ENCODE results near the gene FUS. TPM values are rescaled to one million over a fixed set of nuclear protein-coding genes. Genes with fewer than 3 reads are reported as not detected.
"Not testable (repeated sequence)": the region's sequence is repeated elsewhere in the genome, so short reads cannot be mapped to it uniquely, and the experiment has no call there.

The FUS gene
- total RNA-seq, 5 donors from 2014 or later (not counting 1 experiment from before 2014, with no cell fraction given), result 410 to 963 (median 434) TPM

- Mint-ChIP-seq H3K4me1 (peaks cover 55 to 64% (median 61%) of the 10 kb centered on the region in 3 donors), H3K27ac (peak overlapping the region; percentile 57 to 65)
- H3K27ac ChIP-seq (ENCODE audit: low read length), result not testable (repeated sequence)
Measured at GRCh38 chr16:31200111-31200510, 20.2 kb downstream of the FUS start.

GRCh38 chr16:31200821-31201568, 21.1 kb downstream of the FUS start:
- Mint-ChIP-seq H3K4me3 (peak overlapping the region; percentile 87 to 90 (median 89)), H3K27me3 (no peaks in the 10 kb centered on the region), H3K9me3 (no peaks in the 10 kb centered on the region), H3K27ac (peak overlapping the region; percentile 57 to 87), H3K36me3 (peaks cover 5% of the 10 kb centered on the region), H3K4me1 (peaks cover 54 to 58% (median 56%) of the 10 kb centered on the region in 3 donors)
- peaks cover 13 to 46% of the 10 kb centered on the region in 2 experiments for H3K4me1 ChIP-seq (ENCODE audit: control insufficient read depth in 1 of 2, extremely low read depth in 1 of 2, insufficient read depth in 2 of 2, low read length in 2 of 2)
- DNase-seq, result peak in 31 of 35 experiments; percentile 36 to 73 (median 54)
- POLR2A ChIA-PET, result interaction anchor here (0.5 to 1.5 kb wide), 5 partner anchors 12 to 1119 kb away, joined by 3 to 6 read pairs (median 3); no protein-coding TSS in a partner anchor
- CTCF ChIA-PET, result interaction anchor here (0.5 to 1.7 kb wide), 6 partner anchors 15 to 509 kb away, joined by 3 to 4 read pairs (median 4); no protein-coding TSS in a partner anchor
- H3K27ac ChIP-seq (ENCODE audit: low read length), result peak overlapping the region; percentile 67
- no peaks in the 10 kb centered on the region for H3K9me3 ChIP-seq
- H3K4me3 ChIP-seq (ENCODE audit: control insufficient read depth in 1 of 2, extremely low read depth in 1 of 2, low read length in 1 of 2), result peak overlapping the region; percentile 89 to 95
- peaks cover 5 to 16% of the 10 kb centered on the region in 2 donors for H3K36me3 ChIP-seq (ENCODE audit: control insufficient read depth in 2 of 2, extremely low read depth in 1 of 2, insufficient read depth in 1 of 2, low read length in 1 of 2)
- 87% methylated on average over 5 of the region's 8 CpGs for WGBS (ENCODE audit: insufficient coverage)
- no peaks in the 10 kb centered on the region for H3K27me3 ChIP-seq (replicated peaks in 1 of 2; ENCODE audit: control insufficient read depth in 2 of 2, extremely low read depth in 1 of 2, insufficient read depth in 2 of 2, low read length in 1 of 2)
- peak; percentile 32 to 48 (median 42) for ATAC-seq (replicated peaks in 1 of 4)

More at GRCh38 chr16:31200111-31200510, 20.2 kb downstream of the FUS start:
- Histone ChIP-seq H3K4me1 (ENCODE audit: control insufficient read depth in 1 of 2, extremely low read depth in 1 of 2, insufficient read depth in 2 of 2, low read length in 2 of 2) (peaks cover 13 to 46% of the 10 kb centered on the region in 2 experiments), H3K36me3 (ENCODE audit: control insufficient read depth in 2 of 2, extremely low read depth in 1 of 2, insufficient read depth in 1 of 2, low read length in 1 of 2) (peaks cover 14 to 25% of the 10 kb centered on the region in 2 donors)
- not testable (repeated sequence) for H3K9me3 Mint-ChIP-seq; H3K36me3 Mint-ChIP-seq; H3K4me3 ChIP-seq (ENCODE audit: control insufficient read depth in 1 of 2, extremely low read depth in 1 of 2, low read length in 1 of 2); DNase-seq; H3K27me3 ChIP-seq (replicated peaks in 1 of 2; ENCODE audit: control insufficient read depth in 2 of 2, extremely low read depth in 1 of 2, insufficient read depth in 2 of 2, low read length in 1 of 2); H3K27me3 Mint-ChIP-seq; H3K9me3 ChIP-seq; ATAC-seq (replicated peaks in 1 of 4)
- WGBS (ENCODE audit: insufficient coverage), result 80% methylated on average over 7 of the region's 8 CpGs
- CTCF ChIA-PET, result interaction anchor here in 1 of 2 donors (0.8 to 1.7 kb wide), 2 partner anchors 16 to 260 kb away, joined by 3 to 4 read pairs; no protein-coding TSS in a partner anchor
- POLR2A ChIA-PET, result interaction anchor here (0.6 to 1.5 kb wide), 3 partner anchors 11 to 23 kb away, joined by 3 to 6 read pairs (median 6); no protein-coding TSS in a partner anchor
- H3K4me3 Mint-ChIP-seq, result peak overlapping the region in 2 of 3 donors; percentile 17 to 90

- Histone ChIP-seq H3K9me3 (no peaks in the 10 kb centered on the region), H3K4me1 (ENCODE audit: control insufficient read depth in 1 of 2, extremely low read depth in 1 of 2, insufficient read depth in 2 of 2, low read length in 2 of 2) (peaks cover 13 to 46% of the 10 kb centered on the region in 2 experiments), H3K27me3 (replicated peaks in 1 of 2; ENCODE audit: control insufficient read depth in 2 of 2, extremely low read depth in 1 of 2, insufficient read depth in 2 of 2, low read length in 1 of 2) (no peaks in the 10 kb centered on the region), H3K36me3 (ENCODE audit: control insufficient read depth in 2 of 2, extremely low read depth in 1 of 2, insufficient read depth in 1 of 2, low read length in 1 of 2) (peaks cover 0 to 8% of the 10 kb centered on the region in 2 donors), H3K27ac (ENCODE audit: low read length) (peak overlapping the region; percentile 67), H3K4me3 (ENCODE audit: control insufficient read depth in 1 of 2, extremely low read depth in 1 of 2, low read length in 1 of 2) (peak overlapping the region; percentile 89 to 95)
- Mint-ChIP-seq H3K27me3 (no peaks in the 10 kb centered on the region), H3K36me3 (no peaks in the 10 kb centered on the region), H3K27ac (peak overlapping the region; percentile 57 to 87), H3K4me1 (peaks cover 50 to 52% (median 50%) of the 10 kb centered on the region in 3 donors), H3K4me3 (peak overlapping the region; percentile 87 to 90 (median 89)), H3K9me3 (no peaks in the 10 kb centered on the region)
- ChIA-PET CTCF (interaction anchor here (0.5 to 1.7 kb wide), 6 partner anchors 17 to 509 kb away, joined by 3 to 4 read pairs (median 4); no protein-coding TSS in a partner anchor), POLR2A (interaction anchor here (0.6 to 1.3 kb wide), 6 partner anchors 9 to 128 kb away, joined by 3 to 12 read pairs (median 4); partner anchors contain the start of genes FUS (in 1 of the 2) and ZNF668 (in 1 of the 2))
- ATAC-seq (replicated peaks in 1 of 4), result peak; percentile 56 to 82 (median 80)
- DNase-seq, result peak in 31 of 35 experiments; percentile 17 to 64 (median 39)
- 38% methylated on average over 19 of the region's 35 CpGs for WGBS (ENCODE audit: insufficient coverage)
Measured at GRCh38 chr16:31201582-31202413, 21.9 kb downstream of the FUS start.

DNA sequence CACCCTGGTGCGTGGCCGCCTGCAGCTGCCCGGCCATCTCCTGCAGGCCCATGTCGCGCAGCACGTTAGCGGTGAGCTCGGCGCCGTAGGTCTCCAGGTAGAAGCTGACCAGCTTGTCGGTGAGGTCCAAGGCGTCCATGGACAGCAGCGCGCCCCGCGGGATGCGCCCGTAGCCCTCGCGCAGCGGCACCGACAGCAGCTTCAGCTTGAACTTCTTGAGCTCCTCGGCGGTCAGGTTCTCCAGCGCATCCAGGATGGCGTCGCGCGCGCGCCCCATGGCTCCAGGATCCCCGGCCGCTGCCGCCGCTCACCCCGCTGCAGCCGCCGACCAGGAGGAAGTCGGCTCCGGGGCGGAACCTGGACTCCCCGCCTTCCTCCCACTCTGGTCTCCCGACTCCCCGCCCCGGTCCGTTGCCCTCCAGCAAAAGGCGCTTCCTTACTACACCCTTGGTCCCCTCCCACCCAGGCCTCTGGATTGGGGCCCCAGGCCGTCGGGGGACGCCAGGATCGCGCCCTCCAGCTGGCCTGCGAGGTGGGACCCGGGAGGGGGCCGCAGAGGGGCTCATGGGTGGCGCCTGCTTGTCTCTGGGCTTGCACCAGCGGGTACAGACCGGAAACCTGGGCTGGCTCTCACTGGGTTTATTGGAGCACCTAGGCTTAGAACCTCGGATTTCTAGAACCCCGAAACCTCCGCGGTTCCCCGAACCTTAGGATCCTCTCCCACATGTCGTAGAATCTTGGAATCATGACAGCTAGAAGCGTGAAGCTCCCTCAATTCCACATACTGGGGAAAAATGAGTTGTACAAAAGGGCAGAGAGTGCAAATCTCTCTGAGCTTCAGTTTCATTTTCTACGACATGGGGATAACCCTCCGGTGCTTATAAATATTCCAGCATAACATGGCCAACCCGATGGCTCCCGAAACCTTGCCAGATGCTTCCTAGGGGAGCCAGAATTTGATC, 22.8 kb downstream of the FUS start, which contains the start of gene PYCARD:
Gene PYCARD (minus strand): TSS at position 347 of the 962 bp plus-strand sequence. CDS start 70 bp downstream, at position 277.
- Mint-ChIP-seq H3K4me3 (peak within 1 kb of the TSS; percentile 87 to 90 (median 89)), H3K27ac (peak within 1 kb of the TSS; percentile 85 to 87), H3K9me3 (no peaks in the 10 kb centered on the region), H3K4me1 (peaks cover 50 to 51% (median 50%) of the 10 kb centered on the region in 3 donors), H3K27me3 (no peaks in the 10 kb centered on the region), H3K36me3 (no peaks in the 10 kb centered on the region)
- POLR2A ChIA-PET, result interaction anchor here (0.5 to 1.3 kb wide), 8 partner anchors 8 to 129 kb away, joined by 3 to 12 read pairs (median 4); partner anchors contain the start of genes FUS (in 1 of the 2) and ZNF668 (in 1 of the 2)
- Histone ChIP-seq H3K36me3 (ENCODE audit: control insufficient read depth in 2 of 2, extremely low read depth in 1 of 2, insufficient read depth in 1 of 2, low read length in 1 of 2) (peaks cover 0 to 5% of the 10 kb centered on the region in 2 donors), H3K4me3 (ENCODE audit: control insufficient read depth in 1 of 2, extremely low read depth in 1 of 2, low read length in 1 of 2) (peak within 1 kb of the TSS; percentile 89 to 95), H3K27ac (ENCODE audit: low read length) (peak within 1 kb of the TSS; percentile 67), H3K9me3 (no peaks in the 10 kb centered on the region), H3K4me1 (ENCODE audit: control insufficient read depth in 1 of 2, extremely low read depth in 1 of 2, insufficient read depth in 2 of 2, low read length in 2 of 2) (peaks cover 13 to 46% of the 10 kb centered on the region in 2 experiments), H3K27me3 (replicated peaks in 1 of 2; ENCODE audit: control insufficient read depth in 2 of 2, extremely low read depth in 1 of 2, insufficient read depth in 2 of 2, low read length in 1 of 2) (peaks cover 0 to 2% of the 10 kb centered on the region in 2 experiments)
- CTCF ChIA-PET, result interaction anchor here in 1 of 2 donors (1.0 kb wide), 1 partner anchor 242 kb away, joined by 3 read pairs; no protein-coding TSS in a partner anchor
- 3% methylated on average over 60 of the region's 69 CpGs for WGBS (ENCODE audit: insufficient coverage)
- DNase-seq (peak in 13 of 35 experiments; percentile 6 to 56 (median 30)), ATAC-seq (replicated peaks in 1 of 4) (peak; percentile 27 to 58 (median 38))

DNA sequence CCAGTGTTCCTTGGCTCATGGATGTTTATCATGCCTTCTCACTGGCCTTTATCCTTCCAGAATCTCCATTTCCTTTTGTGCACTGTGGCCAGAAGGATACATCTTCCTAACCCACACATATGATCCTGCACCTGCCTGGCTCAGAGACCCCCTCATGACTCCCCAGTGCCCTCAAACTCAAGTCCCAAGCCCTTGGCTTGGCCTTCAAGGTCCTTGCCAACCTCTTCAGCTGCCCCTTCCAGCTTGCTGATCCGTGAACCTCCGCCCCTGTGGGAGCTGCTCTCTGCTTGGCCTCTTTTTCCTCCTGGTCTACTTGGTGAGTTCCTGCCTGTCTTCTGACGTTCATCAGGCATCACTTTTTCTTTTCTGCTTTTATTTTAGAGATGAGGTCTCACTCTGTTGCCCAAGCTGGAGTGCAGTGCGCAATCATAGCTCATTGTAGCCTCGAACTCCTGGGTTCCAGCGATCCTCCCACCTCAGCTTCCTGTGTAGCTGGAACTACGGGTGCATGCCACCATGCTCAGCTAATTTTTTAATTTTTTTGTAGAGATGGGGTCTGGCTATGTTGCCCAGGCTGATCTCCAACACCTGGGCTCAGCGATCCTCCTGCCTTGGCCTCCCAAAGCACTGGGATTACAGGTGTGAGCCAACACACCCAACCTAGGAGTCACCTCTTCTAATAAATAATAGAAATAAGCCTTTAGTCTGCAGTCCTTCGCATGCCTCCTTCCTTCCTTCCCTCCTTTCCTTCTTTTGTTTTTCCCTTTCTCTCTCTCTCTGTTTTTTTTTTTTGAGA, 25.1 kb downstream of the FUS start:
- H3K9me3 Mint-ChIP-seq, result no peaks in the 10 kb centered on the region
- WGBS (ENCODE audit: insufficient coverage), result 100% methylated on average over 2 of the region's 9 CpGs
- POLR2A ChIA-PET, result interaction anchor here in 1 of 2 donors (0.7 kb wide), 1 partner anchor 35 kb away, joined by 3 read pairs; no protein-coding TSS in a partner anchor
- peaks cover 9 to 29% of the 10 kb centered on the region in 2 experiments for H3K4me1 ChIP-seq (ENCODE audit: control insufficient read depth in 1 of 2, extremely low read depth in 1 of 2, insufficient read depth in 2 of 2, low read length in 2 of 2)
- H3K27me3 ChIP-seq (replicated peaks in 1 of 2; ENCODE audit: control insufficient read depth in 2 of 2, extremely low read depth in 1 of 2, insufficient read depth in 2 of 2, low read length in 1 of 2), result peaks cover 0 to 8% of the 10 kb centered on the region in 2 experiments
- ATAC-seq (replicated peaks in 1 of 4), result no peak
- H3K36me3 ChIP-seq (ENCODE audit: control insufficient read depth in 2 of 2, extremely low read depth in 1 of 2, insufficient read depth in 1 of 2, low read length in 1 of 2), result no peaks in the 10 kb centered on the region
- H3K36me3 Mint-ChIP-seq, result no peaks in the 10 kb centered on the region
- CTCF ChIA-PET, result no interaction called here
- no peak overlapping the region for H3K27ac Mint-ChIP-seq
- H3K4me3 ChIP-seq (ENCODE audit: control insufficient read depth in 1 of 2, extremely low read depth in 1 of 2, low read length in 1 of 2), result no peak overlapping the region
- H3K27ac ChIP-seq (ENCODE audit: low read length), result no peak overlapping the region
- H3K4me3 Mint-ChIP-seq, result peak overlapping the region in 1 of 3 donors; percentile 14
- no peaks in the 10 kb centered on the region for H3K9me3 ChIP-seq
- peaks cover 27 to 29% (median 27%) of the 10 kb centered on the region in 3 donors for H3K4me1 Mint-ChIP-seq
- H3K27me3 Mint-ChIP-seq, result no peaks in the 10 kb centered on the region
- no peak for DNase-seq
